ENCODE data around the gene TSSC4.

TSSC4 gene

DNA sequence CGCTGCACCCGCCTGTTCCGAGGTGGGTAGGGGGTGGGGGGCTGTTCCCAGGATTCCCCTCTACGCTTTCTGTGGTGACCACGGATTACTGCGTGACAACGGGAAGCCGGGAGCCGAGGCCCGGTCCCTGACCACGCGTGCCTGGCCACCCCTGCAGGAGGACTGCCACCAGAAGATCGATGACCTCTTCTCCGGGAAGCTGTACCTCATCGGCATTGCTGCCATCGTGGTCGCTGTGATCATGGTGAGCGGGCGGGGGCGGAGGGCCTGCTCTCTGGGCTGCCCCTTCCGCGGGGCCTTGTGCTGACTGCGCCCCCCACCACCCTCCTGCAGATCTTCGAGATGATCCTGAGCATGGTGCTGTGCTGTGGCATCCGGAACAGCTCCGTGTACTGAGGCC, 4.1 kb upstream of the TSSC4 start:
- Histone ChIP-seq H3K27ac (replicated peaks) (no peak overlapping the region), H3K27me3 (ENCODE audit: insufficient read depth, poor library complexity, severe bottlenecking) (no peaks in the 10 kb centered on the region), H3K4me3 (replicated peaks; ENCODE audit: insufficient read depth, low read length) (no peak overlapping the region)
- DNase-seq (ENCODE audit: low read depth in 1 of 2, low spot score in 1 of 2): no peak
- no peak for TF ChIP-seq GABPA (IDR thresholded peaks at IDR 0.05; ENCODE audit: low read depth)
- TF ChIP-seq SPI1 (IDR thresholded peaks at IDR 0.05; ENCODE audit: borderline replicate concordance, low read depth): no peak
- no peak for TF ChIP-seq POLR2AphosphoS5 (IDR thresholded peaks at IDR 0.05; ENCODE audit: low read depth)
- TF ChIP-seq, protein P1, sequence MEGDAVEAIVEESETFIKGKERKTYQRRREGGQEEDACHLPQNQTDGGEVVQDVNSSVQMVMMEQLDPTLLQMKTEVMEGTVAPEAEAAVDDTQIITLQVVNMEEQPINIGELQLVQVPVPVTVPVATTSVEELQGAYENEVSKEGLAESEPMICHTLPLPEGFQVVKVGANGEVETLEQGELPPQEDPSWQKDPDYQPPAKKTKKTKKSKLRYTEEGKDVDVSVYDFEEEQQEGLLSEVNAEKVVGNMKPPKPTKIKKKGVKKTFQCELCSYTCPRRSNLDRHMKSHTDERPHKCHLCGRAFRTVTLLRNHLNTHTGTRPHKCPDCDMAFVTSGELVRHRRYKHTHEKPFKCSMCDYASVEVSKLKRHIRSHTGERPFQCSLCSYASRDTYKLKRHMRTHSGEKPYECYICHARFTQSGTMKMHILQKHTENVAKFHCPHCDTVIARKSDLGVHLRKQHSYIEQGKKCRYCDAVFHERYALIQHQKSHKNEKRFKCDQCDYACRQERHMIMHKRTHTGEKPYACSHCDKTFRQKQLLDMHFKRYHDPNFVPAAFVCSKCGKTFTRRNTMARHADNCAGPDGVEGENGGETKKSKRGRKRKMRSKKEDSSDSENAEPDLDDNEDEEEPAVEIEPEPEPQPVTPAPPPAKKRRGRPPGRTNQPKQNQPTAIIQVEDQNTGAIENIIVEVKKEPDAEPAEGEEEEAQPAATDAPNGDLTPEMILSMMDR (IDR thresholded peaks at IDR 0.05; ENCODE audit: insufficient read depth, low read length): no peak
- TF ChIP-seq, protein P2, sequence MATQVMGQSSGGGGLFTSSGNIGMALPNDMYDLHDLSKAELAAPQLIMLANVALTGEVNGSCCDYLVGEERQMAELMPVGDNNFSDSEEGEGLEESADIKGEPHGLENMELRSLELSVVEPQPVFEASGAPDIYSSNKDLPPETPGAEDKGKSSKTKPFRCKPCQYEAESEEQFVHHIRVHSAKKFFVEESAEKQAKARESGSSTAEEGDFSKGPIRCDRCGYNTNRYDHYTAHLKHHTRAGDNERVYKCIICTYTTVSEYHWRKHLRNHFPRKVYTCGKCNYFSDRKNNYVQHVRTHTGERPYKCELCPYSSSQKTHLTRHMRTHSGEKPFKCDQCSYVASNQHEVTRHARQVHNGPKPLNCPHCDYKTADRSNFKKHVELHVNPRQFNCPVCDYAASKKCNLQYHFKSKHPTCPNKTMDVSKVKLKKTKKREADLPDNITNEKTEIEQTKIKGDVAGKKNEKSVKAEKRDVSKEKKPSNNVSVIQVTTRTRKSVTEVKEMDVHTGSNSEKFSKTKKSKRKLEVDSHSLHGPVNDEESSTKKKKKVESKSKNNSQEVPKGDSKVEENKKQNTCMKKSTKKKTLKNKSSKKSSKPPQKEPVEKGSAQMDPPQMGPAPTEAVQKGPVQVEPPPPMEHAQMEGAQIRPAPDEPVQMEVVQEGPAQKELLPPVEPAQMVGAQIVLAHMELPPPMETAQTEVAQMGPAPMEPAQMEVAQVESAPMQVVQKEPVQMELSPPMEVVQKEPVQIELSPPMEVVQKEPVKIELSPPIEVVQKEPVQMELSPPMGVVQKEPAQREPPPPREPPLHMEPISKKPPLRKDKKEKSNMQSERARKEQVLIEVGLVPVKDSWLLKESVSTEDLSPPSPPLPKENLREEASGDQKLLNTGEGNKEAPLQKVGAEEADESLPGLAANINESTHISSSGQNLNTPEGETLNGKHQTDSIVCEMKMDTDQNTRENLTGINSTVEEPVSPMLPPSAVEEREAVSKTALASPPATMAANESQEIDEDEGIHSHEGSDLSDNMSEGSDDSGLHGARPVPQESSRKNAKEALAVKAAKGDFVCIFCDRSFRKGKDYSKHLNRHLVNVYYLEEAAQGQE (IDR thresholded peaks at IDR 0.05; ENCODE audit: insufficient replicate concordance, low read depth): no peak

DNA sequence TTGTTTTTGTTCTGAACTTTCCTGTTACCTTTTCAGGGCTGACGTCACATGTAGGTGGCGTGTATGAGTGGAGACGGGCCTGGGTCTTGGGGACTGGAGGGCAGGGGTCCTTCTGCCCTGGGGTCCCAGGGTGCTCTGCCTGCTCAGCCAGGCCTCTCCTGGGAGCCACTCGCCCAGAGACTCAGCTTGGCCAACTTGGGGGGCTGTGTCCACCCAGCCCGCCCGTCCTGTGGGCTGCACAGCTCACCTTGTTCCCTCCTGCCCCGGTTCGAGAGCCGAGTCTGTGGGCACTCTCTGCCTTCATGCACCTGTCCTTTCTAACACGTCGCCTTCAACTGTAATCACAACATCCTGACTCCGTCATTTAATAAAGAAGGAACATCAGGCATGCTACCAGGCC, 3.5 kb upstream of the TSSC4 start:
- Histone ChIP-seq H3K27me3 (ENCODE audit: insufficient read depth, poor library complexity, severe bottlenecking) (no peaks in the 10 kb centered on the region), H3K27ac (replicated peaks) (no peak overlapping the region), H3K4me3 (replicated peaks; ENCODE audit: insufficient read depth, low read length) (no peak overlapping the region)
- TF ChIP-seq GABPA (IDR thresholded peaks at IDR 0.05; ENCODE audit: low read depth) (no peak), SPI1 (IDR thresholded peaks at IDR 0.05; ENCODE audit: borderline replicate concordance, low read depth) (no peak), POLR2AphosphoS5 (IDR thresholded peaks at IDR 0.05; ENCODE audit: low read depth) (no peak)
- TF ChIP-seq, protein P1 (IDR thresholded peaks at IDR 0.05; ENCODE audit: insufficient read depth, low read length): no peak
- TF ChIP-seq, protein P2 (IDR thresholded peaks at IDR 0.05; ENCODE audit: insufficient replicate concordance, low read depth): no peak
- no peak for DNase-seq (ENCODE audit: low read depth in 1 of 2, low spot score in 1 of 2)

DNA sequence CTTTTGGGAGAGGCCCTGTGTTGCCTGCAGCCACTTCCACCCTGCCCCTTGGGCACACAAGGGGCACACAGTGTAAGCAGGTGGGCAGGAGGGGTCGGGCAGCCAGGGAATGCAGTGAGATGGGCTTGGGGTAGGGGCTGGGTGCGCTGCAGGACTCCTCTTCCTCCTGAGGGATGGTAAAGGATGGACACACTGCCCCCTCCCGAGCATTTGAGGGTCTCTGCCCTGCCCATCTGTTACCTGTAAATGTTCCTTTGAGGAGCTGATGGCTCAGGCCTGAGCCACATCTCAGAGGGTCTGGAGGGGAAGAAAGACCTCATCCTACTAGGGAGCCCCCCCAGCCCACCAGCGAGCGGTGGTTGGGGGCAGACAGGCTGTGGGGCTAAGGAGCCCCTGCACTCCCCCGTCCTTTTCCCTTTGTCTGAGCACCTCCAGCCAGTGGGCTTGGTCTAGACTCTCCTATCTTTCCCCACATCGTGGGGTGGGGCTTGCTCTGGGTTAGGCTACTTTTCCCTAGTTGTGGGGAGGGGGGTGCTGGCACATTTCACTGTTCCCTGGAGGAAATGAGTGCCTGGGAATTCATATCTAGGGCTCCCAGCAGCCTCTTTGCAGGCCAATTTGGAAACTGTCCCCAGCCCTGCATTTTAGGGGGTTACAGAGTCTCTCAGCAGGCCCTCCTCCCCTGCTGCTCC, 1.7 kb upstream of the TSSC4 start:
- peak overlapping the region; percentile 81 for H3K4me3 ChIP-seq (replicated peaks; ENCODE audit: insufficient read depth, low read length)
- TF ChIP-seq SPI1 (IDR thresholded peaks at IDR 0.05; ENCODE audit: borderline replicate concordance, low read depth) (no peak), POLR2AphosphoS5 (IDR thresholded peaks at IDR 0.05; ENCODE audit: low read depth) (no peak), GABPA (IDR thresholded peaks at IDR 0.05; ENCODE audit: low read depth) (no peak)
- TF ChIP-seq, protein P1 (IDR thresholded peaks at IDR 0.05; ENCODE audit: insufficient read depth, low read length): no peak
- TF ChIP-seq, protein P2 (IDR thresholded peaks at IDR 0.05; ENCODE audit: insufficient replicate concordance, low read depth): no peak
- DNase-seq (ENCODE audit: low read depth in 1 of 2, low spot score in 1 of 2): no peak
- peak overlapping the region; percentile 85 for H3K27ac ChIP-seq (replicated peaks)
- no peaks in the 10 kb centered on the region for H3K27me3 ChIP-seq (ENCODE audit: insufficient read depth, poor library complexity, severe bottlenecking)

All from HL-60 (cell line).